HG03039 (cell line): ENCODE measurements around the gene DOP1A.

Source experiments
- ATAC-seq: cut with Tn5 transposase; IDR thresholded peaks from one replicate; pipeline ENCODE4 v1.9.1; 2021; ENCODE audit warnings: mild to moderate bottlenecking, moderate library complexity; ENCODE audit not compliant: unreplicated experiment

The DOP1A gene

GRCh38 chr6:83067448-83068439 is at the start of gene DOP1A:
Gene DOP1A, plus strand, starts transcription at chr6:83067671. Its CDS starts 29,307 bp downstream, at chr6:83096978.
- ATAC-seq: peak; percentile 88

- no peak for ATAC-seq
Observed at GRCh38 chr6:83019741-83020140, 47.7 kb upstream of the DOP1A start.

GRCh38 chr6:83031689-83032088 is 35.8 kb upstream of the DOP1A start:
- no peak for ATAC-seq

- ATAC-seq: no peak
Observed at GRCh38 chr6:83038246-83038645, 29.2 kb upstream of the DOP1A start.

- ATAC-seq: no peak
Observed at GRCh38 chr6:83042467-83043053, 24.9 kb upstream of the DOP1A start.

- ATAC-seq: no peak
Observed at GRCh38 chr6:83044091-83044768, 23.2 kb upstream of the DOP1A start.

- ATAC-seq: no peak
Observed at GRCh38 chr6:83047065-83047754, 20.3 kb upstream of the DOP1A start.

GRCh38 chr6:83051377-83052172 is 15.9 kb upstream of the DOP1A start:
- no peak for ATAC-seq

- ATAC-seq: no peak
Observed at GRCh38 chr6:83053678-83054077, 13.8 kb upstream of the DOP1A start.

- ATAC-seq: peak; percentile 51
Observed at GRCh38 chr6:83055366-83055964, 12.0 kb upstream of the DOP1A start.

GRCh38 chr6:83057705-83058321 is 9.7 kb upstream of the DOP1A start:
- peak; percentile 77 for ATAC-seq

GRCh38 chr6:83061190-83061589 is 6.3 kb upstream of the DOP1A start:
- ATAC-seq: no peak

GRCh38 chr6:83062225-83062624 is 5.2 kb upstream of the DOP1A start:
- ATAC-seq: no peak

- ATAC-seq: peak; percentile 60
Observed at GRCh38 chr6:83065511-83066192, 1.8 kb upstream of the DOP1A start, which contains the start of gene UBE3D. Gene UBE3D, minus strand, starts transcription at chr6:83065841. Its CDS starts 123 bp downstream, at chr6:83065718.

GRCh38 chr6:83068616-83069015 is 1.1 kb downstream of the DOP1A start:
- ATAC-seq: no peak

GRCh38 chr6:83069633-83070032 is 2.2 kb downstream of the DOP1A start:
- no peak for ATAC-seq

- ATAC-seq: peak; percentile 36
Observed at GRCh38 chr6:83071023-83071422, 3.6 kb downstream of the DOP1A start.

- ATAC-seq: no peak
Observed at GRCh38 chr6:83071707-83072106, 4.2 kb downstream of the DOP1A start.

- no peak for ATAC-seq
Observed at GRCh38 chr6:83072726-83073125, 5.3 kb downstream of the DOP1A start.
